Measurements from ENCODE around the gene DNA2.

DNA sequence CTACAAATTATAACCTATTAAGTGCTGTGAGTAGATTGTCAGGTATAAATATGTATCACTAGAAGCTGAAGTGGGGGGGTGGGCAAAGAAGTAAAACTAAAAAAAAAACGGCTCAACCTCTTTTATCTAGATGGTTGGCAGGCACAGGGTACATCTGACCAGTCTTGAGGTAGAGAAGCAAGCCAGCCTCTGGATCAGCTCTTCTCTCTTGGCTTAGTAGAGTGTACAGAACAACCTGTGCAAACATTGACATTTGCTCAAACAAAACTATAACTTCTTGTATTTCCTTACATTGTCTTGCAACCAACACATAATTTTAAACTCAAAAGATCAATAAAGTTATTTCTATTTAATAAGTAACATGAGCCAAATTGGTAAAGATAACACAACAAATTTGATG lies 25.6 kb downstream of the DNA2 start:
- no peak for TF ChIP-seq POLR2AphosphoS5 (IDR thresholded peaks at IDR 0.05; ENCODE audit: low read depth, low read length)
- no peak for TF ChIP-seq POLR2A (IDR thresholded peaks at IDR 0.05; ENCODE audit: low read depth, low read length)
- TF ChIP-seq TAF1 (IDR thresholded peaks at IDR 0.05; ENCODE audit: borderline replicate concordance, low read depth, low read length): no peak
